Activated T-cell treated with anti-CD3 and anti-CD28 coated beads for 1 hour (primary cell): ENCODE data around the gene ERC1.
"Not testable (repeated sequence)": the region's sequence is repeated elsewhere in the genome, so short reads cannot be mapped to it uniquely, and the experiment has no call there.

Experiments
- DNase-seq: peaks from one replicate; pipeline ENCODE4 v3.0.0-alpha.2; 2020; ENCODE audit warnings: low read depth

ERC1 gene

GRCh38 chr12:1030779-1031178, 39.8 kb downstream of the ERC1 start:
- DNase-seq = no peak

- DNase-seq = no peak
Observed at GRCh38 chr12:1034243-1034642, 43.2 kb downstream of the ERC1 start.

GRCh38 chr12:1034751-1035457, 43.9 kb downstream of the ERC1 start:
- DNase-seq = no peak

- DNase-seq = no peak
Observed at GRCh38 chr12:1041478-1041877, 50.5 kb downstream of the ERC1 start.

GRCh38 chr12:1044199-1044598, 53.2 kb downstream of the ERC1 start:
- no peak for DNase-seq

- no peak for DNase-seq
Observed at GRCh38 chr12:1044696-1045095, 53.7 kb downstream of the ERC1 start.

- no peak for DNase-seq
Observed at GRCh38 chr12:1046727-1047126, 55.7 kb downstream of the ERC1 start.

GRCh38 chr12:1047898-1048660, 57.1 kb downstream of the ERC1 start:
- no peak for DNase-seq

GRCh38 chr12:1050059-1050707, 59.2 kb downstream of the ERC1 start:
- DNase-seq = no peak

- not testable (repeated sequence) for DNase-seq
Observed at GRCh38 chr12:1051672-1052071, 60.6 kb downstream of the ERC1 start.

- no peak for DNase-seq
Observed at GRCh38 chr12:1053690-1054089, 62.7 kb downstream of the ERC1 start.

- no peak for DNase-seq
Observed at GRCh38 chr12:1054117-1054870, 63.3 kb downstream of the ERC1 start.

GRCh38 chr12:1056390-1056789, 65.4 kb downstream of the ERC1 start:
- no peak for DNase-seq

GRCh38 chr12:1058423-1058822, 67.4 kb downstream of the ERC1 start:
- no peak for DNase-seq

GRCh38 chr12:1059162-1059561, 68.1 kb downstream of the ERC1 start:
- no peak for DNase-seq

- no peak for DNase-seq
Observed at GRCh38 chr12:1063852-1064251, 72.8 kb downstream of the ERC1 start.

- no peak for DNase-seq
Observed at GRCh38 chr12:1064317-1064716, 73.3 kb downstream of the ERC1 start.

- no peak for DNase-seq
Observed at GRCh38 chr12:1065629-1066028, 74.6 kb downstream of the ERC1 start.

- DNase-seq = no peak
Observed at GRCh38 chr12:1069846-1070245, 78.8 kb downstream of the ERC1 start.

- no peak for DNase-seq
Observed at GRCh38 chr12:1071182-1071581, 80.2 kb downstream of the ERC1 start.

- no peak for DNase-seq
Observed at GRCh38 chr12:1073652-1074051, 82.6 kb downstream of the ERC1 start.

- DNase-seq = no peak
Observed at GRCh38 chr12:1077036-1077803, 86.2 kb downstream of the ERC1 start.
